HEK293T (cell line): ENCODE results near the gene HNRNPUL2.

Experiments
- ARNT ChIP-seq: fragments of 450-650 bp; IDR thresholded peaks from 2 replicates; pipeline ENCODE4 v1.6.1; 2017; ENCODE audit warnings: mild to moderate bottlenecking
- SUZ12 ChIP-seq: fragments of 450-650 bp; IDR thresholded peaks from 2 replicates; pipeline ENCODE4 v1.6.1; 2016; ENCODE audit warnings: mild to moderate bottlenecking
- TARDBP ChIP-seq: fragments of 450-650 bp; IDR thresholded peaks from 2 replicates; pipeline ENCODE4 v1.6.1; 2016
- ZNF384 ChIP-seq: fragments of 450-650 bp; IDR thresholded peaks from 2 replicates; pipeline ENCODE4 v1.6.1; 2016
- TF ChIP-seq, protein P1 (sequence below): fragments of 450-650 bp; IDR thresholded peaks from 2 replicates; pipeline ENCODE4 v1.6.1; 2016

DNA sequence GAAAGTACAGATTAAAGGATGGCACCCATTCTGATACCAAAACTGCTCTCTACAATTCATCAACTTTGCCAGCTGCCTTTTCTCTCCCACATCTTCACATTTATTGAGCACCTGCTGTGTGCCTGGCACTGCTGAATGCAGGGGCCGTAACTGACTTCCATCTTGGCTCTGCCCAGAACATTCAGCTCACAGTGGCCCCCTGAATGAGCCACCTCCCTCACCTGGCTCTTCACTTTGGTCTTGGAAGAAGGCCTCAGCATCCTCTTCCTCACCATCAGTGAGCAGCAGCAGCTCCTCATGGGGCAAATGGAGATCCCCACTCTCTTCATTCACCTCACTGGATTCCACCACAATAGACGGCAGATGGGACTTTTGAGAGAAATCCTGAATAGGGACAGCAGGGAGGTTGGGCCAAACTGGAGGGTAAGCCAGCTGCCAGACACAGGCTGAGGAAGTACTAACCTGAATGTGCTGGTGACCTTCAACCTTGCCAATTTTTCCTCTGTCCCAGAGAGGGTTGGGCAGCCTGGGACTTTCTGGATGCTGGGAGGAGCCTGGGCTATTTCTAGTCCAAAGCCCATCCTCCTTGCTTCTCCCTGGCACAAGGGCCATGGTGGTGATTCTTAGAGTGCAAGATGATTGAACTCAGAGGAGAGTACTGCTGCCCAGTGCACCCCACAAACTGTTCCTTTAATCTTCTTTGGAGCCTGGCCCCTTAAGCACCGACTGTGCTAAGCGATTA lies 57.7 kb downstream of the HNRNPUL2 start:
- TF ChIP-seq, protein P1, sequence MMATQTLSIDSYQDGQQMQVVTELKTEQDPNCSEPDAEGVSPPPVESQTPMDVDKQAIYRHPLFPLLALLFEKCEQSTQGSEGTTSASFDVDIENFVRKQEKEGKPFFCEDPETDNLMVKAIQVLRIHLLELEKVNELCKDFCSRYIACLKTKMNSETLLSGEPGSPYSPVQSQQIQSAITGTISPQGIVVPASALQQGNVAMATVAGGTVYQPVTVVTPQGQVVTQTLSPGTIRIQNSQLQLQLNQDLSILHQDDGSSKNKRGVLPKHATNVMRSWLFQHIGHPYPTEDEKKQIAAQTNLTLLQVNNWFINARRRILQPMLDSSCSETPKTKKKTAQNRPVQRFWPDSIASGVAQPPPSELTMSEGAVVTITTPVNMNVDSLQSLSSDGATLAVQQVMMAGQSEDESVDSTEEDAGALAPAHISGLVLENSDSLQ = no peak
- no peak for TF ChIP-seq ZNF384
- no peak for TF ChIP-seq ARNT
- no peak for TF ChIP-seq SUZ12
- TF ChIP-seq TARDBP = no peak
